ENCODE results near the gene DCDC2C.

DCDC2C gene

DNA sequence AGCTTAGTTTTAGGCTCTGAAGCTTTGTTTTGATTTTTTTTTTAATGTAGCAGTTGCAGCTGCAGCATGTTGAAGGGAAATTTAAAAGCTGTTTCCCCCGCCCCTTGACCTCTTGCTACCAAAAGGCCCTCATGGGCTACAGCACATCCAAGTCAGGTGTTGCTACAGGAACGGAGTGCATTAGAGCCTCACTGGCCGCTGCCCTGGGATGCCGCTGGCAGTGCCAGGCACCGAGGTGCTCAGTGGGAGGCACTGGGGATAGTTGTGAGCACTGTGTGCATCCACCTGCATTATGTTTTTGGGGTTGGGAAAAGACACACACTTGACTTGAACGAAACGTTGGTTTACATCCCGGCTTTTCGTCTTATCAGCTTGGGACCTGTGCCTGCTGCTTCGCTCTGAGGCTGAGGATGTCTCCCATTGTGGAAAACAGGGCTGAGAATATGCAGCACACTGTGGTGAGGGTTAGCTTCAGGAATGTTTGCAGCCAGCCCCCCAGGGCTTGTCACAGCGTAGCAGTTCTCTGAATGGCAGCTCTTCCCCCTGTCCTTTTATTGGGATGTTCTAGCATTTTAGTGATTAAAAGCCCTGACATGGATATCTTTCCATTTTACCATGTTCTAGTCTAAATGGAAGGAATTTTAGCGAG lies 24.1 kb downstream of the DCDC2C start:
- ChIA-PET CTCF (interaction anchor here (0.6 to 3.8 kb wide), 22 partner anchors 8 to 1743 kb away, joined by 3 to 40 read pairs (median 4); no protein-coding TSS in a partner anchor), POLR2A (no interaction called here)
- H3K9me3 ChIP-seq (ENCODE audit: control insufficient read depth, insufficient read depth, low read depth, low read length), result no peaks in the 10 kb centered on the region
- no peak overlapping the region for H3K27ac ChIP-seq (ENCODE audit: extremely low read depth, low read depth, low read length)
- H3K4me1 ChIP-seq (ENCODE audit: control insufficient read depth, insufficient read depth, low read length), result no peaks in the 10 kb centered on the region
- no peaks in the 10 kb centered on the region for H3K36me3 ChIP-seq (ENCODE audit: control insufficient read depth in 2 of 2, insufficient read depth in 1 of 2, low read length in 2 of 2)
- TF ChIP-seq ZNF311 (tag by site-specific recombination; IDR thresholded peaks at IDR 0.05; ENCODE audit: borderline replicate concordance) (no peak), ZNF175 (tag by site-specific recombination; IDR thresholded peaks at IDR 0.05) (no peak)
- TF ChIP-seq, protein P1, sequence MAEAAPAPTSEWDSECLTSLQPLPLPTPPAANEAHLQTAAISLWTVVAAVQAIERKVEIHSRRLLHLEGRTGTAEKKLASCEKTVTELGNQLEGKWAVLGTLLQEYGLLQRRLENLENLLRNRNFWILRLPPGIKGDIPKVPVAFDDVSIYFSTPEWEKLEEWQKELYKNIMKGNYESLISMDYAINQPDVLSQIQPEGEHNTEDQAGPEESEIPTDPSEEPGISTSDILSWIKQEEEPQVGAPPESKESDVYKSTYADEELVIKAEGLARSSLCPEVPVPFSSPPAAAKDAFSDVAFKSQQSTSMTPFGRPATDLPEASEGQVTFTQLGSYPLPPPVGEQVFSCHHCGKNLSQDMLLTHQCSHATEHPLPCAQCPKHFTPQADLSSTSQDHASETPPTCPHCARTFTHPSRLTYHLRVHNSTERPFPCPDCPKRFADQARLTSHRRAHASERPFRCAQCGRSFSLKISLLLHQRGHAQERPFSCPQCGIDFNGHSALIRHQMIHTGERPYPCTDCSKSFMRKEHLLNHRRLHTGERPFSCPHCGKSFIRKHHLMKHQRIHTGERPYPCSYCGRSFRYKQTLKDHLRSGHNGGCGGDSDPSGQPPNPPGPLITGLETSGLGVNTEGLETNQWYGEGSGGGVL (tag by site-specific recombination; IDR thresholded peaks at IDR 0.05), result no peak
- TF ChIP-seq, protein P2, sequence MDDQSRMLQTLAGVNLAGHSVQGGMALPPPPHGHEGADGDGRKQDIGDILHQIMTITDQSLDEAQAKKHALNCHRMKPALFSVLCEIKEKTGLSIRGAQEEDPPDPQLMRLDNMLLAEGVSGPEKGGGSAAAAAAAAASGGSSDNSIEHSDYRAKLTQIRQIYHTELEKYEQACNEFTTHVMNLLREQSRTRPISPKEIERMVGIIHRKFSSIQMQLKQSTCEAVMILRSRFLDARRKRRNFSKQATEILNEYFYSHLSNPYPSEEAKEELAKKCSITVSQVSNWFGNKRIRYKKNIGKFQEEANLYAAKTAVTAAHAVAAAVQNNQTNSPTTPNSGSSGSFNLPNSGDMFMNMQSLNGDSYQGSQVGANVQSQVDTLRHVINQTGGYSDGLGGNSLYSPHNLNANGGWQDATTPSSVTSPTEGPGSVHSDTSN (CRISPR knock-in tag; IDR thresholded peaks at IDR 0.05), result no peak
- H3K4me3 ChIP-seq (ENCODE audit: low read depth, low read length), result no peak overlapping the region

- no peaks in the 10 kb centered on the region for H3K4me1 ChIP-seq (ENCODE audit: control insufficient read depth, insufficient read depth, low read length)
- ChIA-PET CTCF (interaction anchor here (0.5 to 3.8 kb wide), 28 partner anchors 9 to 1749 kb away, joined by 3 to 40 read pairs (median 4); no protein-coding TSS in a partner anchor), POLR2A (no interaction called here)
- H3K36me3 ChIP-seq (ENCODE audit: control insufficient read depth in 2 of 2, insufficient read depth in 1 of 2, low read length in 2 of 2), result no peaks in the 10 kb centered on the region
- no peak overlapping the region for H3K4me3 ChIP-seq (ENCODE audit: low read depth, low read length)
- no peaks in the 10 kb centered on the region for H3K9me3 ChIP-seq (ENCODE audit: control insufficient read depth, insufficient read depth, low read depth, low read length)
- TF ChIP-seq ZNF654 (tag by site-specific recombination; IDR thresholded peaks at IDR 0.05; ENCODE audit: low read depth), result peak; percentile 50
- no peak for TF ChIP-seq ZNF324 (tag by site-specific recombination; IDR thresholded peaks at IDR 0.05)
- no peak for TF ChIP-seq ZNF112 (tag by site-specific recombination; IDR thresholded peaks at IDR 0.05)
- no peak for TF ChIP-seq ZNF561 (tag by site-specific recombination; IDR thresholded peaks at IDR 0.05; ENCODE audit: borderline replicate concordance)
- H3K27ac ChIP-seq (ENCODE audit: extremely low read depth, low read depth, low read length), result no peak overlapping the region
Measured at GRCh38 chr2:3728104-3729054, 25.0 kb downstream of the DCDC2C start.

GRCh38 chr2:3729055-3729448 lies 25.7 kb downstream of the DCDC2C start:
- POLR2A ChIA-PET, result no interaction called here
- CTCF ChIA-PET, result interaction anchor here (0.6 to 3.8 kb wide), 12 partner anchors 10 to 1749 kb away, joined by 3 to 40 read pairs (median 8); no protein-coding TSS in a partner anchor

More at GRCh38 chr2:3729055-3729448, 25.7 kb downstream of the DCDC2C start:
- no peak overlapping the region for H3K4me3 ChIP-seq (ENCODE audit: low read depth, low read length)
- H3K4me1 ChIP-seq (ENCODE audit: control insufficient read depth, insufficient read depth, low read length), result no peaks in the 10 kb centered on the region
- H3K36me3 ChIP-seq (ENCODE audit: control insufficient read depth in 2 of 2, insufficient read depth in 1 of 2, low read length in 2 of 2), result no peaks in the 10 kb centered on the region
- H3K27ac ChIP-seq (ENCODE audit: extremely low read depth, low read depth, low read length), result no peak overlapping the region
- TF ChIP-seq ZBTB26 (tag by site-specific recombination; optimal IDR thresholded peaks at IDR 0.05) (no peak), ZNF544 (tag by site-specific recombination; IDR thresholded peaks at IDR 0.05) (no peak), ZBTB21 (tag by site-specific recombination; IDR thresholded peaks at IDR 0.05) (no peak), ZFP69B (tag by site-specific recombination; IDR thresholded peaks at IDR 0.05) (no peak), ZIC2 (tag by site-specific recombination; IDR thresholded peaks at IDR 0.05) (no peak), MEIS1 (CRISPR knock-in tag; IDR thresholded peaks at IDR 0.05; ENCODE audit: borderline replicate concordance) (no peak), ZFP37 (tag by site-specific recombination; IDR thresholded peaks at IDR 0.05) (no peak)
- H3K9me3 ChIP-seq (ENCODE audit: control insufficient read depth, insufficient read depth, low read depth, low read length), result no peaks in the 10 kb centered on the region

Data from HEK293 (cell line).